Measurements from ENCODE around the gene PHACTR1. TPM values are rescaled to one million over a fixed set of nuclear protein-coding genes. Genes with fewer than 3 reads are reported as not detected.

Gene PHACTR1
- total RNA-seq, 1 experiment from 2014 or later: 0.05 TPM

GRCh38 chr6:12875051-12875450 lies 158.5 kb downstream of the PHACTR1 start:
- in situ Hi-C loops (cut with HindIII; ENCODE audit: low pct_unique_long_range_greater_than_20kb, low sequenced_read_pairs): no loop called here
- DNase-seq (ENCODE audit: low read depth, low spot score): no peak
- intact Hi-C loops (cut with micrococcal nuclease; ENCODE audit: unreplicated experiment): no loop called here
- Histone ChIP-seq H3K36me3 (ENCODE audit: control insufficient read depth, insufficient read depth, low read length) (no peaks in the 10 kb centered on the region), H3K4me3 (ENCODE audit: low read depth in 2 of 2, low read length in 2 of 2) (no peak overlapping the region), H3K27me3 (ENCODE audit: control insufficient read depth, insufficient read depth, low read length) (peaks cover 3% of the 10 kb centered on the region; the same call in 1 of the 2 replicates), H3K27ac (ENCODE audit: low read length) (no peak overlapping the region), H3K4me1 (ENCODE audit: control insufficient read depth, insufficient read depth, low read length) (no peaks in the 10 kb centered on the region), H3K9me3 (ENCODE audit: control insufficient read depth, insufficient read depth, low read depth, low read length) (no peaks in the 10 kb centered on the region)
- no peak for ATAC-seq
- no peak for TF ChIP-seq CTCF (IDR thresholded peaks at IDR 0.05)
- no peak for TF ChIP-seq REST (IDR thresholded peaks at IDR 0.05; ENCODE audit: insufficient read depth in 1 of 2, low read depth in 2 of 2, low read length in 1 of 2)
- no peak for TF ChIP-seq TCF7L2 (IDR thresholded peaks at IDR 0.05; ENCODE audit: low read depth, low read length)
- TF ChIP-seq SIN3A (IDR thresholded peaks at IDR 0.05; ENCODE audit: borderline replicate concordance, insufficient read depth, low read depth, low read length): no peak
- TF ChIP-seq POLR2AphosphoS5 (IDR thresholded peaks at IDR 0.05; ENCODE audit: low read depth, low read length): no peak
- CTCF ChIA-PET: no interaction called here
- POLR2A ChIA-PET: no interaction called here
- no TSS peak for BruUV-seq (replicated peaks)

DNA sequence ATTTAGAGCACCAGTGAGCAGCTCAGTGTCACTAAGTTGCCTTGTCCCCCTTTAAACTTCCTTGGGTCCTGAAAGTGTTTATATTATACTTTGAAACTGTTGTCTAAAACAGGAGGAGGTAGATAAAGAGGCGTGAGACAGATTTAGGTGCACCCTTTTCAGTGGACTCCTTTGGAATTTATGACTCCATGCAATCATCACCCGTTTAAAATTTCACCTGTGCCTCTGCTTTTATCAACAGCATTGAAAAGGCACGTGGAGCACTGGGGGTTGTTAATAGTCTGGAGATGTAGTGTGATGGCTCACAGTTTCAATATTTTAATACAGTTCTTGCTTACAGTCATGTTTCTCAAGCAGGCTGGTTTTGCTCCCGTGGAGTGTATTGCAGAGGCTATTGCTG lies 162.2 kb downstream of the PHACTR1 start:
- in situ Hi-C loops (cut with HindIII; ENCODE audit: low pct_unique_long_range_greater_than_20kb, low sequenced_read_pairs): no loop called here

More for the DNA sequence above, 162.2 kb downstream of the PHACTR1 start:
- DNase-seq (ENCODE audit: low read depth, low spot score) (no peak), ATAC-seq (no peak)
- Histone ChIP-seq H3K36me3 (ENCODE audit: control insufficient read depth, insufficient read depth, low read length) (no peaks in the 10 kb centered on the region; the same call in 1 of the 2 replicates), H3K4me1 (ENCODE audit: control insufficient read depth, insufficient read depth, low read length) (no peaks in the 10 kb centered on the region), H3K4me3 (ENCODE audit: low read depth in 2 of 2, low read length in 2 of 2) (no peak overlapping the region), H3K9me3 (ENCODE audit: control insufficient read depth, insufficient read depth, low read depth, low read length) (no peaks in the 10 kb centered on the region), H3K27me3 (ENCODE audit: control insufficient read depth, insufficient read depth, low read length) (peaks cover 3% of the 10 kb centered on the region; the same call in 1 of the 2 replicates), H3K27ac (ENCODE audit: low read length) (no peak overlapping the region)
- CTCF ChIA-PET: no interaction called here
- TF ChIP-seq TCF7L2 (IDR thresholded peaks at IDR 0.05; ENCODE audit: low read depth, low read length): no peak
- TF ChIP-seq CTCF (IDR thresholded peaks at IDR 0.05): no peak
- no peak for TF ChIP-seq SIN3A (IDR thresholded peaks at IDR 0.05; ENCODE audit: borderline replicate concordance, insufficient read depth, low read depth, low read length)
- no peak for TF ChIP-seq POLR2AphosphoS5 (IDR thresholded peaks at IDR 0.05; ENCODE audit: low read depth, low read length)
- intact Hi-C loops (cut with micrococcal nuclease; ENCODE audit: unreplicated experiment): no loop called here
- POLR2A ChIA-PET: no interaction called here
- no TSS peak for BruUV-seq (replicated peaks)
